Esophagus squamous epithelium (tissue), 5 donors: ENCODE results near the gene TRABD2B. TPM values are rescaled to one million over a fixed set of nuclear protein-coding genes. Genes with fewer than 3 reads are reported as not detected.

Experiments used
- DNase-seq: peaks from one replicate; lab custom pipeline; 2025; lab: John Stamatoyannopoulos, UW
- H3K27ac ChIP-seq, 4 donors: fragments of 200-600 bp; sonication (generic); one replicate each; pipeline ENCODE4 v1.5.1; 2016 to 2019; ENCODE audit warnings: mild to moderate bottlenecking in 1 of 4
- H3K27me3 ChIP-seq, 4 donors: fragments of 200-600 bp; sonication (generic); 1 replicate in 3 of 4; 2 replicates in 1 of 4; pipeline versions ENCODE4 v1.5.1 to v1.6.0; 2017 to 2021; ENCODE audit warnings: antibody characterized with exemption in 1 of 4
- H3K36me3 ChIP-seq, 3 donors: fragments of 200-600 bp; sonication (generic); one replicate each; pipeline ENCODE4 v1.5.1; 2016 to 2019
- H3K4me1 ChIP-seq, 3 donors: fragments of 200-600 bp; sonication (generic); one replicate each; pipeline ENCODE4 v1.5.1; 2017 to 2019
- H3K4me3 ChIP-seq, 4 donors: fragments of 200-600 bp; sonication (generic); 1 replicate in 3 of 4; 2 replicates in 1 of 4; pipeline ENCODE4 v1.5.1; 2016 to 2019; ENCODE audit warnings: mild to moderate bottlenecking in 2 of 4, moderate library complexity in 1 of 4
- H3K9me3 ChIP-seq, 3 donors: fragments of 200-600 bp; sonication (generic); one replicate each; pipeline ENCODE4 v1.5.1; 2016 to 2019
- CTCF ChIP-seq, 6 experiments: fragments of 450-650 bp in 4 of 6; fragments of 200-600 bp in 2 of 6; sonication (generic) in 2 of 6; IDR thresholded peaks; one replicate each; pipeline ENCODE4 v1.5.1; 2016 to 2019; ENCODE audit warnings: antibody characterized with exemption in 6 of 6, mild to moderate bottlenecking in 4 of 6, moderate library complexity in 4 of 6
- POLR2A ChIP-seq, 4 donors: fragments of 450-650 bp; IDR thresholded peaks; one replicate each; pipeline ENCODE4 v1.6.1; 2017; ENCODE audit warnings: antibody characterized with exemption in 4 of 4, mild to moderate bottlenecking in 4 of 4, moderate library complexity in 3 of 4
- WGBS, 2 donors: methylation state at CpG; one replicate each; pipeline ENCODE4 v1.1.5; 2018; 5-methylcytosine and 5-hydroxymethylcytosine counted together
- intact Hi-C: fragments of 100-400 bp; cut with DNase I; formaldehyde crosslinking; loops from one replicate; pipeline ENCODE4 v1.15.0; 2022
- total RNA-seq, 4 donors: library from RNA; depleted of rRNA; stranded (reverse); fragments of >200 nt; gene quantifications; one replicate each; pipeline ENCODE4 v1.1.0, GENCODE V29; 2016
- donor health status: DM: yes; HTN: yes; CAD: no.

The TRABD2B gene
- total RNA-seq, 4 donors from 2014 or later: 0.26 to 1.7 (median 0.50) TPM

DNA sequence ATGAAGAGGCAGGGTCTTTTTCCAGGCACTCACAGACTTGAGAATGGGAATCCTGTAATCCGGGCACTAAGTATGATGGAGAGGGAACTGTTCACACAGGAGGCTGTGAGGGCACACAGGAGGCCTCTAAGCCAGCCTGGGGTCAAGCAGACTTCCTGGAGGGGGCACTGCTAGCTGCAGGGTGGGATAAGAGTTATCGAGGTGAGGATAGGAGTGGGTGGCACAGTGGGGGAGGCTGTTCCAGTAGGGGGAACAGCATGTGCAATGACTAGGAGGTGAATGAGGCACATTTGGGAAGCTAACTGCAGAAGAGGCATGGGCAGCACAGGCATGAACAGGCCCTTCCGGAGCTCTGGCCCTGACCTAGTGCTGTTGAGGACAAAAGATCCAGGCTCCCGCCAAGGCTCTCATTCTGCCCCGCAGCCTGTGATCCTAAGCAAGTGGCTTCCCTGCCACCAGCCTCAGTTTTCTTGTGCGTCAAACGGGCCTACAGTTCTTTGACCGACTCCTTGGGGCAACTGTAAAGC, 216.7 kb downstream of the TRABD2B start:
- no peak overlapping the region for H3K27ac ChIP-seq
- no peaks in the 10 kb centered on the region for H3K9me3 ChIP-seq
- 84 to 91% methylated on average over 7 of the region's 8 CpGs for WGBS, 2 donors
- H3K4me3 ChIP-seq: no peak overlapping the region
- H3K27me3 ChIP-seq: peaks cover 0 to 11% (median 0%) of the 10 kb centered on the region in 4 donors
- DNase-seq: no peak
- no peaks in the 10 kb centered on the region for H3K36me3 ChIP-seq
- H3K4me1 ChIP-seq: peaks cover 0 to 45% (median 0%) of the 10 kb centered on the region in 3 donors
- intact Hi-C loops: no loop called here
- TF ChIP-seq CTCF (IDR thresholded peaks at IDR 0.05) (no peak), POLR2A (IDR thresholded peaks at IDR 0.05) (no peak)

DNA sequence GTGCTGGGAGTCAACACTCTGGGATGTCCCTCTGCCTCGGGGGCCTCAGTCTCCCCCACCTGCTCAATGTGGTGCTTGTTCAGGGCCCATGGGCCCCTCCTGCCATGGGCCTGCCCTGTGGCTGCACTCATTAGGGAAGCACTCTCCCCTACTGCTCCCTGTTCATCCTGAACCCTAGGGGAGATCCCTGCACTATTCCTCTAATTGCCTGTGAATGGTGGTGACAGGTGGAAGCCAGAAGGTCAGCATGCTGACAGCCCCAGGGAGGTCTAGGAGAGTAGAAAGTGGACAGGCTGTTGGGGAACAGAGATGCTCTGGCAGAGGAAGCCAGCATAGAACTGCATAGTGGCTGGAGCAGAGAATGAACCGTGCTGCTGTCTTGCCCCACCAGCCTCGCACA, 217.6 kb downstream of the TRABD2B start:
- no peak overlapping the region for H3K4me3 ChIP-seq
- H3K4me1 ChIP-seq: peaks cover 0 to 36% (median 0%) of the 10 kb centered on the region in 3 donors
- intact Hi-C loops: no loop called here
- no peak for DNase-seq
- peaks cover 0 to 4% (median 0%) of the 10 kb centered on the region in 3 donors for H3K36me3 ChIP-seq
- H3K27ac ChIP-seq: no peak overlapping the region
- H3K27me3 ChIP-seq: peaks cover 0 to 11% (median 0%) of the 10 kb centered on the region in 4 donors
- TF ChIP-seq CTCF (IDR thresholded peaks at IDR 0.05): no peak
- no peak for TF ChIP-seq POLR2A (IDR thresholded peaks at IDR 0.05)
- no peaks in the 10 kb centered on the region for H3K9me3 ChIP-seq
- 83 to 100% methylated on average over 1 to 3 of the region's 3 CpGs for WGBS, 2 donors

DNA sequence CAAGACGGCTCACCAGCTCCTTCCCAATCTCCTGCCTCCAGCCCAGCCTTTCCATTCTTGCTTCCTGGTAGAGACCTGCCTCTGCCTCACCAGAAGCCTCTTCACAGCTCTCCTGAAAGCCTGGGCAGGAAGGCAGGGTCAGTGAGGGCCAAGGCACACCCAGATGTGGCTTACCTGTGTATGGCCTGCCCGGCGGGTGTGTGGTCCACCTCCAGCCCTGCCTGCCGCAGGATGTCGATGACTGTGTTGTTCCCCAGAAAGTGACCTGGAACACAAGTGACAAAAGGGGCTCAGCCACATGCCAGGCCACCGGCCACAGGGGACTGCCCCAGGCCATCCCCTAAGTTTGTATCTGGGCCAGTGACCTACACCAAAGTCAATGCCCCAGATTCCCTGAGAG, 218.9 kb downstream of the TRABD2B start:
- Histone ChIP-seq H3K9me3 (no peaks in the 10 kb centered on the region), H3K4me1 (peaks cover 0 to 24% (median 0%) of the 10 kb centered on the region in 3 donors), H3K4me3 (no peak overlapping the region), H3K36me3 (peaks cover 0 to 5% (median 0%) of the 10 kb centered on the region in 3 donors), H3K27ac (no peak overlapping the region), H3K27me3 (peaks cover 0 to 11% (median 0%) of the 10 kb centered on the region in 4 donors)
- WGBS, 2 donors: 86 to 100% methylated on average over 1 to 3 of the region's 6 CpGs
- intact Hi-C loops: no loop called here
- no peak for DNase-seq
- TF ChIP-seq POLR2A (IDR thresholded peaks at IDR 0.05) (no peak), CTCF (IDR thresholded peaks at IDR 0.05) (no peak)

- intact Hi-C loops: no loop called here
- Histone ChIP-seq H3K27me3 (peaks cover 0 to 11% (median 0%) of the 10 kb centered on the region in 4 donors), H3K36me3 (peaks cover 0 to 5% (median 0%) of the 10 kb centered on the region in 3 donors), H3K4me1 (peaks cover 0 to 18% (median 0%) of the 10 kb centered on the region in 3 donors), H3K4me3 (no peak overlapping the region), H3K27ac (no peak overlapping the region), H3K9me3 (no peaks in the 10 kb centered on the region)
- WGBS, 2 donors: 79 to 94% methylated on average over 2 to 6 of the region's 6 CpGs
- TF ChIP-seq CTCF (IDR thresholded peaks at IDR 0.05) (no peak), POLR2A (IDR thresholded peaks at IDR 0.05) (no peak)
- DNase-seq: no peak
Measured at GRCh38 chr1:47777322-47777721, 219.9 kb downstream of the TRABD2B start.

DNA sequence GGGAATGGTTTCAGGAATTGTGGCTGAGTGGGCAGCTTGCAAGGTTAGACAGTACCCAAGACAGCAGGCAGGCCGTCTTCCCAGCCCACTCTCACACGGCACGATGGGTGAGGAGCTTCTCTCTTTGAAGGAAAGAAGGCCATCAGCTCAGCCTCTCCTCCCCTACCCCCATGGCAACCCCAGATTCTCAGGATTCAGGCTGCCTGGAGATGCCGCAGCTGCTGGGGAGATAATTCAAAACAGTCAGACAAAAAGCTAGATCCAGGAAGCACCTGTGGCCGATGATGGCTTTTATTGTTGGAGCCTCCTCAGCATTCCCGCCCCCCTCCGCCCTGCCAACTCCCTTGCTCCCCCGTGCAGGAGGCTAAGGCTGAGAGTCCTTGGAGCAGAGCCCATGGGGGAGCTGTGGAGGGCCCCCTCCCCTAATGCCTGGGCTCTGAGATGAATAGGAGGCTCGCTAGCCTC, 220.5 kb downstream of the TRABD2B start:
- peaks cover 0 to 12% (median 0%) of the 10 kb centered on the region in 3 donors for H3K4me1 ChIP-seq
- no peak overlapping the region for H3K4me3 ChIP-seq
- peaks cover 0 to 11% (median 0%) of the 10 kb centered on the region in 4 donors for H3K27me3 ChIP-seq
- DNase-seq: no peak
- no peak overlapping the region for H3K27ac ChIP-seq
- H3K36me3 ChIP-seq: peaks cover 0 to 5% (median 0%) of the 10 kb centered on the region in 3 donors
- intact Hi-C loops: no loop called here
- no peaks in the 10 kb centered on the region for H3K9me3 ChIP-seq
- WGBS, 2 donors: 20 to 70% methylated on average over 1 to 6 of the region's 9 CpGs
- TF ChIP-seq CTCF (IDR thresholded peaks at IDR 0.05) (no peak), POLR2A (IDR thresholded peaks at IDR 0.05) (no peak)
